GM13976 (cell line): Measurements from ENCODE around the gene LRRC45.

Experiments
- DNase-seq: peaks from one replicate; pipeline ENCODE4 v3.0.0; 2012; ENCODE audit warnings: low spot score
- CTCF ChIP-seq: IDR thresholded peaks from 2 replicates; pipeline ENCODE4 v1.5.1; 2012; ENCODE audit warnings: borderline replicate concordance, mild to moderate bottlenecking; ENCODE audit not compliant: insufficient read depth; ENCODE audit errors: extremely low read depth, missing control alignments, control extremely low read depth
- in situ Hi-C: fragments of 300-500 bp; cut with MboI; formaldehyde crosslinking; loops from one replicate; pipeline ENCODE4 v1.12.0; 2022; ENCODE audit warnings: low sequenced_read_pairs, mixed read lengths, inconsistent platforms; ENCODE audit not compliant: unreplicated experiment

The LRRC45 gene

GRCh38 chr17:82079001-82079677 is 56.0 kb downstream of the LRRC45 start:
- in situ Hi-C loops = no loop called here
- no peak for DNase-seq

DNA sequence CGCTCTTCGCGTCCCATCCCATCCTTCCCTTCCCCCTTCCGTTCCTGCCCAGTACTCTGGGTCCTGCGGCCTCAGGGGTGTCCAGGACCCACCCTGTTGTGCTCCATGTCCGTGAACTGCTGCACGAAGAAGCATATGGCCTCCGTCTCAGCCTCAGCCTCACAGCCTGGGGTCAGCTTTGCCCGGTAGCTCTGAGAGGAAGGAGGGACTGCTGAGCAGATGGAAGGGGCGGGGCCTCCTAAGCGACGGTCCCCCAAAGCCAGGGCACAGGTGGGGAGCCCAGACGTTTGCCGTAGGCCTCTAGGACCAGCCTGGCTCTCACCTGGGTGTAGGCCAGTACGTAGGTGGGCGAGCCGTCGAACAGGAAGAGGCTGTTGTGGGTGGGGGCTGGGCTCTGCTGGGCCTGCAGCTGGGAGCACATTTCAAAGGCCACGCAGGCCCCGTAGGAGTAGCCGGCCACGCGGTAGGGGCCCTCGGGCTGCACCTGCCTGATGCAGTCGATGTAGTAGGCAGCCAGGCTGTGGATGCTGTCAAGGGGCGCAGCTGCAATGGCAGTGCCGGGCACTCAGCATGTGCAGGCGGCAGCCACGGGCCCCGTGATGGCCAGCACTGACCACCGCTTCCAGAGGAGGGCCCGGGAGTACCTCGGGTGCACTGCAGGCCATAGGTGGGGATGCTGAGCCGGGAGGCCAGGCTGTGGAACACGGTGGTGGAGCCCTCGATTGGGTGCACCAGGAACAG is 57.1 kb downstream of the LRRC45 start:
- in situ Hi-C loops = no loop called here
- DNase-seq = no peak
- TF ChIP-seq CTCF = no peak

More at GRCh38 chr17:82079001-82079677, 56.0 kb downstream of the LRRC45 start:
- TF ChIP-seq CTCF = no peak
